Activated CD8-positive, alpha-beta T cell treated with anti-CD3 and anti-CD28 coated beads for 36 hours (primary cell): ENCODE data around the gene ARPP21. TPM values are rescaled to one million over a fixed set of nuclear protein-coding genes. Genes with fewer than 3 reads are reported as not detected.

ENCODE experiments used
- ATAC-seq: fragments of 200-7000 bp; cut with Tn5 transposase; one replicate; pipeline ENCODE4 v1.10.0; 2021; ENCODE audit warnings: mild to moderate bottlenecking, moderate library complexity
- CTCF ChIA-PET: fragments of 350-600 bp; sonication (Branson Sonifier 250); formaldehyde crosslinking; loops from one replicate; lab custom pipeline; 2021; ENCODE audit warnings: antibody characterized with exemption; lab: Charles Lee
- POLR2A ChIA-PET: fragments of 350-600 bp; sonication (Branson Sonifier 250); formaldehyde crosslinking; loops from one replicate; lab custom pipeline; 2021; ENCODE audit warnings: antibody characterized with exemption; lab: Charles Lee
- DNase-seq: peaks from one replicate; pipeline ENCODE4 v3.0.0-alpha.2; 2020
- H3K27ac Mint-ChIP-seq: one replicate; pipeline ENCODE4 v1.8.0; 2021; ENCODE audit warnings: mild to moderate bottlenecking, mixed read lengths
- H3K27me3 Mint-ChIP-seq: one replicate; pipeline ENCODE4 v1.8.0; 2021; ENCODE audit warnings: mixed read lengths
- H3K36me3 Mint-ChIP-seq: one replicate; pipeline ENCODE4 v1.8.0; 2021; ENCODE audit warnings: low read depth, mixed read lengths
- H3K4me1 Mint-ChIP-seq: one replicate; pipeline ENCODE4 v1.8.0; 2021; ENCODE audit warnings: low read depth, mixed read lengths
- H3K4me3 Mint-ChIP-seq: one replicate; pipeline ENCODE4 v1.8.0; 2021; ENCODE audit warnings: mild to moderate bottlenecking, moderate library complexity, mixed read lengths
- H3K9me3 Mint-ChIP-seq: one replicate; pipeline ENCODE4 v1.8.0; 2021; ENCODE audit warnings: mixed read lengths
- intact Hi-C: fragments of 100-400 bp; cut with micrococcal nuclease; formaldehyde crosslinking; loops from one replicate; pipeline ENCODE4 v1.10.0; 2022
- total RNA-seq, 2 experiments: library from RNA; stranded (reverse); gene quantifications; one replicate each; pipeline ENCODE4 v1.2.3, GENCODE V29; 2021
- TF ChIP-seq, protein P1 (sequence below): fragments of 200-600 bp; IDR thresholded peaks from one replicate; pipeline ENCODE4 v1.8.0; 2022; ENCODE audit warnings: antibody characterized with exemption, mild to moderate bottlenecking

Gene ARPP21
- total RNA-seq, 2 experiments from 2014 or later, result not detected

DNA sequence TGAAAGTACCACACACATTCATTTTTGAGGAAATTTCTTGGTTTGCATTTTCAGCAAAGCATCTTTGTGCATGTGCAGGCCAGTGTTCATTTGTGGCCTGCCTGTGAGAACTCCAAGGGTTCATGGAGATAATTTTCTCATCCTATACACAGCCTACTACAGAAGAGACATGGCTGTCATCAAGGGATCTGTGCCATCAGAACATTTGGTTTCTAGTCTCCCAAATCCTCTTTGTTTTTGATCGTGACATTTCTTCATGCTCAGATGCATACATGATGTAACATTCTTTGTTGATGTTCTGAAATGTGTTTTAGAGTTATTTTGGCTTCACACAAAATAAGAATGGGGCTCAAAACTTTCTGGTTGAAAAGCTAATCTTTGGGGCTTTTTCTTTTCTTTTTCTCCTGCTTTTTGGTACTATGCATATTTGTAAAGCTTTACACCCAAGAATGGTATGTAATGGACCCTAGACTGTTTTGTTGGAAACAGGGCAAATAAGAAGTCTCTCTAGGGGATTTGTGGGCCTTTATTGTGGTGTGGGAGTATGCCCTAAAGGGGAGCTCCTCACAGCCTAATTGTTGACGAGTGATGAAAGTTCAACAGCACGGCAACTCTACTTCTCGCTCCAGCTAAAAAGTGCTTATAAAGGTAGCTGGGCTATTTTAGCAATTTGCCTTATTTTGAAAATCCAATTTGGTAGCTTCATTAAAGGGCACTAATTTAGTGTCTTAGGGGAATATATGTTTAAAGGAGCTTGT, 3.2 kb upstream of the ARPP21 start:
- H3K36me3 Mint-ChIP-seq, result peaks cover 4% of the 10 kb centered on the region

DNA sequence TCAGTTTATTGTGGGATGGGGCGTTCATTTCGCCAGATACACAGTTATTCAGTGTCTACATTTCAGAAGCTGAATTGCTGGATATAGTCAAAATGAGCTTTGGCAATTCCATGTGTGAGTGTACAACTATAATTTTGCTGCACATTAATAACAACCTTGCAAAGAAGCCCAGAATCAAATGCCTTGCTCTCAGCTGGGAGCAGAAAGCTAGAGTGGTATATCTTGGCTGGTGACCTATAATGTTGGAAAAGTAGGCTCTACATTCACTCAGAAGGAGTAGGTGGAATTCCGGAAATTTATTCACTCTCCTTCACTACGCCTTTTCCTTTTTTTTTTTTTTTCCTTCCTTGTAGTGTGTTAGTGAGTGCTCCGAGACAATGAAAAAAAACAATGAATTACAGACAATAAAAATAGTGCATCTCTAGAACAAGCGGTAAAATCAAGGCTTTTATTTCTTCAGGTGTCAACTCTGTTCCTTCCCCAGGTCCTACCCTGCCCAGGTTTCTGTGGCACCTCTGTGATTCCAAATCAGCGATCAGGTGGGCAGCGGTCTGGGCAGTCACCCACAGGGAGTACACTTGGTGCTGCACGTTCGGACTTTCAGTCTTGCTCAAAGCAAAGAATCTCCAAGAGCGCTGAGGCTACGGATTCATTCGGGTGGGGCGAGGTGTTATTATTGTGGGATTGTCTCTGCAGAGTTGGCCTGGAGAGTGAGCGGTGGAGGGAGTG, 910 bp upstream of the ARPP21 start:
- DNase-seq (no peak), ATAC-seq (no peak)
- peak overlapping the region; percentile 11 for H3K27ac Mint-ChIP-seq
- H3K27me3 Mint-ChIP-seq, result peaks cover 28% of the 10 kb centered on the region
- TF ChIP-seq, protein P1, sequence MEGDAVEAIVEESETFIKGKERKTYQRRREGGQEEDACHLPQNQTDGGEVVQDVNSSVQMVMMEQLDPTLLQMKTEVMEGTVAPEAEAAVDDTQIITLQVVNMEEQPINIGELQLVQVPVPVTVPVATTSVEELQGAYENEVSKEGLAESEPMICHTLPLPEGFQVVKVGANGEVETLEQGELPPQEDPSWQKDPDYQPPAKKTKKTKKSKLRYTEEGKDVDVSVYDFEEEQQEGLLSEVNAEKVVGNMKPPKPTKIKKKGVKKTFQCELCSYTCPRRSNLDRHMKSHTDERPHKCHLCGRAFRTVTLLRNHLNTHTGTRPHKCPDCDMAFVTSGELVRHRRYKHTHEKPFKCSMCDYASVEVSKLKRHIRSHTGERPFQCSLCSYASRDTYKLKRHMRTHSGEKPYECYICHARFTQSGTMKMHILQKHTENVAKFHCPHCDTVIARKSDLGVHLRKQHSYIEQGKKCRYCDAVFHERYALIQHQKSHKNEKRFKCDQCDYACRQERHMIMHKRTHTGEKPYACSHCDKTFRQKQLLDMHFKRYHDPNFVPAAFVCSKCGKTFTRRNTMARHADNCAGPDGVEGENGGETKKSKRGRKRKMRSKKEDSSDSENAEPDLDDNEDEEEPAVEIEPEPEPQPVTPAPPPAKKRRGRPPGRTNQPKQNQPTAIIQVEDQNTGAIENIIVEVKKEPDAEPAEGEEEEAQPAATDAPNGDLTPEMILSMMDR, result no peak
- no peaks in the 10 kb centered on the region for H3K9me3 Mint-ChIP-seq
- ChIA-PET CTCF (no interaction called here), POLR2A (interaction anchor here (1.0 kb wide), 1 partner anchor 38 kb away, joined by 3 read pairs; no protein-coding TSS in a partner anchor)
- peaks cover 4% of the 10 kb centered on the region for H3K36me3 Mint-ChIP-seq
- H3K4me1 Mint-ChIP-seq, result peaks cover 11% of the 10 kb centered on the region
- H3K4me3 Mint-ChIP-seq, result peak overlapping the region; percentile 49
- intact Hi-C loops, result no loop called here

More for the DNA sequence above, 3.2 kb upstream of the ARPP21 start:
- H3K4me3 Mint-ChIP-seq, result no peak overlapping the region
- H3K27me3 Mint-ChIP-seq, result peaks cover 26% of the 10 kb centered on the region
- ATAC-seq (no peak), DNase-seq (no peak)
- H3K9me3 Mint-ChIP-seq, result no peaks in the 10 kb centered on the region
- CTCF ChIA-PET, result no interaction called here
- H3K4me1 Mint-ChIP-seq, result peaks cover 11% of the 10 kb centered on the region
- H3K27ac Mint-ChIP-seq, result no peak overlapping the region
- TF ChIP-seq, protein P1, result no peak
- intact Hi-C loops, result no loop called here
- POLR2A ChIA-PET, result no interaction called here

DNA sequence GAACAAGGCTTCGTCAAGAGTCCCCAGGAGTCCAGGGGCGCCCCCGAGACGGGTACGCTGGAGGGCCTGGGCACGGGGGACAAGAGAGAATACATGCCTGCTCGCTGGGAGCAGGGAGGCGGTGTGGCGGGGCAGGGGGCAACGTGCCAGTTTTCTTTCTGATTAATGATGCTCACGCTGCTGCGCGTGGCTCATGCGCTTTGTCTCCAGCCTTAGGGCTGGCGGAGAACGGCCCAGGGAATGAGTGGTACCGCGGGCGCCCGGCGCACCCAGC, 408 bp upstream of the ARPP21 start:
- peak; percentile 30 for ATAC-seq
- ChIA-PET POLR2A (interaction anchor here (1.0 kb wide), 1 partner anchor 38 kb away, joined by 3 read pairs; no protein-coding TSS in a partner anchor), CTCF (no interaction called here)
- TF ChIP-seq, protein P1, result no peak
- intact Hi-C loops, result no loop called here
- H3K27ac Mint-ChIP-seq, result peak overlapping the region; percentile 11
- no peaks in the 10 kb centered on the region for H3K9me3 Mint-ChIP-seq
- DNase-seq, result no peak
- H3K27me3 Mint-ChIP-seq, result peaks cover 30% of the 10 kb centered on the region
- peak overlapping the region; percentile 49 for H3K4me3 Mint-ChIP-seq
- H3K36me3 Mint-ChIP-seq, result peaks cover 4% of the 10 kb centered on the region
- H3K4me1 Mint-ChIP-seq, result peaks cover 11% of the 10 kb centered on the region

DNA sequence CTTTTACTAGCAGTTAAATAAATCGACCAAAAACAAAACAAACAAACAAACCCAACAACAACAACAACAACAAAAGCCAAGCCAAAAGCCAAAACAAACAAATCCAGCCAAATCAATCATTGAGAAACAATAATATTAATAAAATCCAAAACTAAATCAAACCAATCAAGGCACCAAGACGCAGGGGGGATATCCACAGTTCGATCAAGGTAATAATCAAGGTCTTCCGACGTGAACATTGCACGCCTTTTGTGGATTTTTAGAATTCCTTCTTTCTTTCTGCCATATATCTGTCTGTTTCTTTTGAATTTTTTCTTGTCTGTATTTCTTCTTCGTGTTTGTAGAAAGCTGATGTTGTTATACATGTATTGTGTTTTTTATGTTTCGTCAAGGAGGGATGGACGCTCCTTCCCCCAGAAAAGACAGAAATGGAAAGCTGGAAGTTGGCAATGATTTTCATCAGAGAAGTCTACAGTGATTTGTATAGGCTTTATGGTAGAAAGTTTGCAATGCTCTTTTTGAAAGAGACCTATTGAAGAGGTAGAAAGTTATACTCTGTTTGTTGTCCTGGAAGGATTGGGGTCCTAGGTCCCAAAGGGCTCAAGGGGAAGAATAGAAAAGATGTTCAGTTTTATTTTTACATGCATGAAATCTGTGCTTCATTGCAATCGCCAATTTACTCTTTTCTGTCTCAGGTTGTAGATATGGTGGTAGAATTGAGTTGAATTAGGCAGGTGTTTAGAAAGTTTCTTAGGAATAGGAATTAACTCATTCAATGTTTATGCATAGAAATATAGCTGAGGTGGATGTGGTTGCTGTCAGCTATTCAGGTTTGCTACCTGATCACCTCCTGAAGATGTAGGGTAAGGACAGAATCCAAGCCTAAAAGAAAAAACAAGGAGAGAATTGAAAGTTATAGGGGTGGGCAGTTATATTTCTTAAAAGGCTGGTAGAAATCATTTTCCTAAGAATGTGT, 1.2 kb downstream of the ARPP21 start:
- no peak for ATAC-seq
- Mint-ChIP-seq H3K9me3 (no peaks in the 10 kb centered on the region), H3K4me1 (peaks cover 11% of the 10 kb centered on the region), H3K36me3 (peaks cover 4% of the 10 kb centered on the region), H3K27me3 (peaks cover 35% of the 10 kb centered on the region), H3K4me3 (peak overlapping the region; percentile 73), H3K27ac (no peak overlapping the region)
- ChIA-PET CTCF (no interaction called here), POLR2A (no interaction called here)
- TF ChIP-seq, protein P1, result no peak
- intact Hi-C loops, result no loop called here
- DNase-seq, result no peak
